Measurements from ENCODE around the gene VASH1. TPM values are rescaled to one million over a fixed set of nuclear protein-coding genes. Genes with fewer than 3 reads are reported as not detected.

The VASH1 gene
- total and polyA plus RNA-seq, 2 experiments from 2014 or later: 0.78 to 2.8 TPM

DNA sequence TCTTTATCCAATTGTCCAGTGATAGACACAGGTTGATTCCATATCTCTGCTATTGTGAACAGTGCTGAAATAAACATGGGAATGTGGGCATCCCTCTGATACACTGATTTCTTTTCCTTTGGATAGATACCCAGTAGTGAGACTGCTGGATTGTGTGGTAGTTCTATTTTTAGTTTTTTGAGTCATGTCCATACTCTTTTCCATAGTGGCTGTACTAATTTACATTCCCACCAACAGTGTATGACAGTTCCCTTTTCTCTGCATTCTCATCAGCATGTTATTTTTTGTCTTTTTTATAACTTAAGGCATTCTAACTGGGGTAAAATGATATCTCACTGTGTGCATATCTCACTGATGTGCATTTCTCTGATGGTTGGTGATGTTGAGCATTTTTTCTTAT lies 24.8 kb upstream of the VASH1 start:
- H3K27ac Mint-ChIP-seq: no peak overlapping the region
- no peaks in the 10 kb centered on the region for H3K4me1 Mint-ChIP-seq
- Histone ChIP-seq H3K4me1 (ENCODE audit: insufficient read depth) (no peaks in the 10 kb centered on the region), H3K27ac (ENCODE audit: low read depth) (no peak overlapping the region), H3K9me2 (ENCODE audit: insufficient read depth) (no peaks in the 10 kb centered on the region), H3K4me2 (no peak overlapping the region), H3F3A (replicated peaks; ENCODE audit: low read depth) (no peaks in the 10 kb centered on the region), H2AFZ (no peak overlapping the region), H3K79me2 (replicated peaks; ENCODE audit: insufficient read depth) (no peaks in the 10 kb centered on the region), H3K4me3 (no peak overlapping the region), H4K20me1 (replicated peaks; ENCODE audit: insufficient read depth) (no peaks in the 10 kb centered on the region), H3K27me3 (ENCODE audit: insufficient read depth) (no peaks in the 10 kb centered on the region), H3K36me3 (ENCODE audit: insufficient read depth) (no peaks in the 10 kb centered on the region; the same call in 1 of the 2 replicates)
- peaks cover 22% of the 10 kb centered on the region for H3K9me3 Mint-ChIP-seq
- H3K27me3 Mint-ChIP-seq (ENCODE audit: insufficient read depth, low read depth, poor library complexity): no peaks in the 10 kb centered on the region
- DNase-seq (ENCODE audit: low spot score) (no peak), ATAC-seq (no peak)
- TF ChIP-seq EZH2phosphoT487 (IDR thresholded peaks at IDR 0.05; ENCODE audit: unreplicated experiment) (no peak), POLR2AphosphoS5 (IDR thresholded peaks at IDR 0.05; ENCODE audit: low read depth) (no peak), CREB1 (CRISPR knock-in tag; IDR thresholded peaks at IDR 0.05; ENCODE audit: low read depth) (no peak), JUNB (IDR thresholded peaks at IDR 0.05; ENCODE audit: unreplicated experiment) (no peak), EZH2 (IDR thresholded peaks at IDR 0.05; ENCODE audit: low read depth, unreplicated experiment) (no peak), NANOG (IDR thresholded peaks at IDR 0.05; ENCODE audit: borderline replicate concordance) (no peak), STAT1 (IDR thresholded peaks at IDR 0.05; ENCODE audit: unreplicated experiment) (no peak)
- TF ChIP-seq, protein P1, sequence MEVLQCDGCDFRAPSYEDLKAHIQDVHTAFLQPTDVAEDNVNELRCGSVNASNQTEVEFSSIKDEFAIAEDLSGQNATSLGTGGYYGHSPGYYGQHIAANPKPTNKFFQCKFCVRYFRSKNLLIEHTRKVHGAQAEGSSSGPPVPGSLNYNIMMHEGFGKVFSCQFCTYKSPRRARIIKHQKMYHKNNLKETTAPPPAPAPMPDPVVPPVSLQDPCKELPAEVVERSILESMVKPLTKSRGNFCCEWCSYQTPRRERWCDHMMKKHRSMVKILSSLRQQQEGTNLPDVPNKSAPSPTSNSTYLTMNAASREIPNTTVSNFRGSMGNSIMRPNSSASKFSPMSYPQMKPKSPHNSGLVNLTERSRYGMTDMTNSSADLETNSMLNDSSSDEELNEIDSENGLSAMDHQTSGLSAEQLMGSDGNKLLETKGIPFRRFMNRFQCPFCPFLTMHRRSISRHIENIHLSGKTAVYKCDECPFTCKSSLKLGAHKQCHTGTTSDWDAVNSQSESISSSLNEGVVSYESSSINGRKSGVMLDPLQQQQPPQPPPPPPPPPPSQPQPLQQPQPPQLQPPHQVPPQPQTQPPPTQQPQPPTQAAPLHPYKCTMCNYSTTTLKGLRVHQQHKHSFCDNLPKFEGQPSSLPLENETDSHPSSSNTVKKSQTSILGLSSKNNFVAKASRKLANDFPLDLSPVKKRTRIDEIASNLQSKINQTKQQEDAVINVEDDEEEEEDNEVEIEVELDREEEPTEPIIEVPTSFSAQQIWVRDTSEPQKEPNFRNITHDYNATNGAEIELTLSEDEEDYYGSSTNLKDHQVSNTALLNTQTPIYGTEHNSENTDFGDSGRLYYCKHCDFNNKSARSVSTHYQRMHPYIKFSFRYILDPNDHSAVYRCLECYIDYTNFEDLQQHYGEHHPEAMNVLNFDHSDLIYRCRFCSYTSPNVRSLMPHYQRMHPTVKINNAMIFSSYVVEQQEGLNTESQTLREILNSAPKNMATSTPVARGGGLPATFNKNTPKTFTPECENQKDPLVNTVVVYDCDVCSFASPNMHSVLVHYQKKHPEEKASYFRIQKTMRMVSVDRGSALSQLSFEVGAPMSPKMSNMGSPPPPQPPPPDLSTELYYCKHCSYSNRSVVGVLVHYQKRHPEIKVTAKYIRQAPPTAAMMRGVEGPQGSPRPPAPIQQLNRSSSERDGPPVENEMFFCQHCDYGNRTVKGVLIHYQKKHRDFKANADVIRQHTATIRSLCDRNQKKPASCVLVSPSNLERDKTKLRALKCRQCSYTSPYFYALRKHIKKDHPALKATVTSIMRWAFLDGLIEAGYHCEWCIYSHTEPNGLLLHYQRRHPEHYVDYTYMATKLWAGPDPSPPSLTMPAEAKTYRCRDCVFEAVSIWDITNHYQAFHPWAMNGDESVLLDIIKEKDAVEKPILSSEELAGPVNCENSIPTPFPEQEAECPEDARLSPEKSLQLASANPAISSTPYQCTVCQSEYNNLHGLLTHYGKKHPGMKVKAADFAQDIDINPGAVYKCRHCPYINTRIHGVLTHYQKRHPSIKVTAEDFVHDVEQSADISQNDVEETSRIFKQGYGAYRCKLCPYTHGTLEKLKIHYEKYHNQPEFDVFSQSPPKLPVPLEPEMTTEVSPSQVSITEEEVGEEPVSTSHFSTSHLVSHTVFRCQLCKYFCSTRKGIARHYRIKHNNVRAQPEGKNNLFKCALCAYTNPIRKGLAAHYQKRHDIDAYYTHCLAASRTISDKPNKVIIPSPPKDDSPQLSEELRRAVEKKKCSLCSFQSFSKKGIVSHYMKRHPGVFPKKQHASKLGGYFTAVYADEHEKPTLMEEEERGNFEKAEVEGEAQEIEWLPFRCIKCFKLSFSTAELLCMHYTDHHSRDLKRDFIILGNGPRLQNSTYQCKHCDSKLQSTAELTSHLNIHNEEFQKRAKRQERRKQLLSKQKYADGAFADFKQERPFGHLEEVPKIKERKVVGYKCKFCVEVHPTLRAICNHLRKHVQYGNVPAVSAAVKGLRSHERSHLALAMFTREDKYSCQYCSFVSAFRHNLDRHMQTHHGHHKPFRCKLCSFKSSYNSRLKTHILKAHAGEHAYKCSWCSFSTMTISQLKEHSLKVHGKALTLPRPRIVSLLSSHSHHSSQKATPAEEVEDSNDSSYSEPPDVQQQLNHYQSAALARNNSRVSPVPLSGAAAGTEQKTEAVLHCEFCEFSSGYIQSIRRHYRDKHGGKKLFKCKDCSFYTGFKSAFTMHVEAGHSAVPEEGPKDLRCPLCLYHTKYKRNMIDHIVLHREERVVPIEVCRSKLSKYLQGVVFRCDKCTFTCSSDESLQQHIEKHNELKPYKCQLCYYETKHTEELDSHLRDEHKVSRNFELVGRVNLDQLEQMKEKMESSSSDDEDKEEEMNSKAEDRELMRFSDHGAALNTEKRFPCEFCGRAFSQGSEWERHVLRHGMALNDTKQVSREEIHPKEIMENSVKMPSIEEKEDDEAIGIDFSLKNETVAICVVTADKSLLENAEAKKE (CRISPR knock-in tag; IDR thresholded peaks at IDR 0.05): no peak
- peaks cover 2% of the 10 kb centered on the region; the same call in 1 of the 3 replicates for H3K36me3 Mint-ChIP-seq (ENCODE audit: low read depth)
- no peak overlapping the region for H3K4me3 Mint-ChIP-seq
